Measurements from ENCODE around the gene TBC1D17.
A peak's percentile ranks its signal among the peaks of the same experiment; 100 is the strongest.

TBC1D17 gene

GRCh38 chr19:49926515-49926914 lies 49.0 kb downstream of the TBC1D17 start:
- H3K36me3 ChIP-seq, result peaks cover 16 to 56% (median 39%) of the 10 kb centered on the region in 3 donors
- intact Hi-C loops (cut with DNase I; ENCODE audit: low total_unique reads), result no loop called here

GRCh38 chr19:49927526-49928264 lies 50.2 kb downstream of the TBC1D17 start:
- Histone ChIP-seq H3K4me3 (peak overlapping the region in 1 of 2 donors; percentile 71), H3K27ac (no peak overlapping the region), H3K27me3 (no peaks in the 10 kb centered on the region), H3K36me3 (peaks cover 16 to 51% (median 28%) of the 10 kb centered on the region in 3 donors), H3K4me1 (peaks cover 0 to 36% (median 25%) of the 10 kb centered on the region in 4 donors), H3K9me3 (no peaks in the 10 kb centered on the region)
- DNase-seq, result no peak
- intact Hi-C loops (cut with DNase I; ENCODE audit: low total_unique reads), result no loop called here
- no peak for TF ChIP-seq CTCF (IDR thresholded peaks at IDR 0.05)

More at GRCh38 chr19:49926515-49926914, 49.0 kb downstream of the TBC1D17 start:
- Histone ChIP-seq H3K27me3 (no peaks in the 10 kb centered on the region), H3K27ac (no peak overlapping the region), H3K9me3 (no peaks in the 10 kb centered on the region), H3K4me1 (peaks cover 0 to 36% (median 25%) of the 10 kb centered on the region in 4 donors), H3K4me3 (no peak overlapping the region)
- DNase-seq, result no peak
- no peak for TF ChIP-seq CTCF (IDR thresholded peaks at IDR 0.05)

GRCh38 chr19:49929121-49929610 lies 51.7 kb downstream of the TBC1D17 start, which contains the start of the genes ATF5 and NUP62:
Gene ATF5 (plus strand): TSS chr19:49929205. CDS start chr19:49930851, 1,646 bp downstream.
Gene NUP62 (minus strand): TSS chr19:49929504. CDS start chr19:49909807, 19,697 bp downstream.
- peaks cover 10 to 44% (median 15%) of the 10 kb centered on the region in 3 donors for H3K36me3 ChIP-seq
- H3K9me3 ChIP-seq, result no peaks in the 10 kb centered on the region
- peak; percentile 85 to 94 for DNase-seq
- H3K27ac ChIP-seq, result peak within 1 kb of the TSS; percentile 79 to 91
- H3K27me3 ChIP-seq, result no peaks in the 10 kb centered on the region
- peak within 1 kb of the TSS; percentile 71 to 94 for H3K4me3 ChIP-seq
- intact Hi-C loops (cut with DNase I; ENCODE audit: low total_unique reads), result no loop called here
- no peak for TF ChIP-seq CTCF (IDR thresholded peaks at IDR 0.05)
- peaks cover 0 to 36% (median 22%) of the 10 kb centered on the region in 4 donors for H3K4me1 ChIP-seq

- no peaks in the 10 kb centered on the region for H3K27me3 ChIP-seq
- H3K4me1 ChIP-seq, result peaks cover 0 to 32% (median 18%) of the 10 kb centered on the region in 4 donors
- DNase-seq, result peak; percentile 87 to 93
- H3K27ac ChIP-seq, result peak overlapping the region; percentile 79 to 91
- peak in 1 of 2 experiments; percentile 32 for TF ChIP-seq CTCF (IDR thresholded peaks at IDR 0.05)
- H3K4me3 ChIP-seq, result peak overlapping the region; percentile 71 to 94
- H3K9me3 ChIP-seq, result no peaks in the 10 kb centered on the region
- peaks cover 5 to 37% (median 8%) of the 10 kb centered on the region in 3 donors for H3K36me3 ChIP-seq
- intact Hi-C loops (cut with DNase I; ENCODE audit: low total_unique reads), result loop anchor here (5.0 to 10.0 kb wide), 2 partner anchors 97 to 205 kb away; partner anchors contain the start of genes VRK3 and ZNF473
Observed at GRCh38 chr19:49929611-49930482, 52.3 kb downstream of the TBC1D17 start.

- H3K27ac ChIP-seq, result peak overlapping the region; percentile 79 to 91
- H3K4me3 ChIP-seq, result peak overlapping the region in 1 of 2 donors; percentile 71
- TF ChIP-seq CTCF (IDR thresholded peaks at IDR 0.05), result no peak
- intact Hi-C loops (cut with DNase I; ENCODE audit: low total_unique reads), result loop anchor here (5.0 to 10.0 kb wide), 2 partner anchors 97 to 204 kb away; partner anchors contain the start of genes VRK3 and ZNF473
- H3K4me1 ChIP-seq, result peaks cover 0 to 32% (median 17%) of the 10 kb centered on the region in 4 donors
- H3K9me3 ChIP-seq, result no peaks in the 10 kb centered on the region
- peaks cover 5 to 30% (median 7%) of the 10 kb centered on the region in 3 donors for H3K36me3 ChIP-seq
- no peaks in the 10 kb centered on the region for H3K27me3 ChIP-seq
- no peak for DNase-seq
Observed at GRCh38 chr19:49930483-49931011, 53.0 kb downstream of the TBC1D17 start.
